ENCODE measurements around the gene YIPF2.
"Not testable (repeated sequence)": the region's sequence is repeated elsewhere in the genome, so short reads cannot be mapped to it uniquely, and the experiment has no call there.

YIPF2 gene

GRCh38 chr19:10964903-10965302 lies 36.5 kb upstream of the YIPF2 start:
- peak overlapping the region; percentile 87 for H3K4me2 ChIP-seq
- H3K36me3 ChIP-seq: peaks cover 12% of the 10 kb centered on the region; the same call in 1 of the 2 replicates
- H3K27ac ChIP-seq: peak overlapping the region; percentile 92
- peaks cover 76% of the 10 kb centered on the region for H4K20me1 ChIP-seq
- no peaks in the 10 kb centered on the region for H3K27me3 ChIP-seq
- no peak overlapping the region for H3K4me3 ChIP-seq
- TF ChIP-seq Cebpa-rat (IDR thresholded peaks at IDR 0.05): no peak
- H3K9ac ChIP-seq: 0 out of 2 replicates have a peak overlapping the region, but pooled peaks have one; percentile 38
- H3K9me3 ChIP-seq: no peaks in the 10 kb centered on the region
- peaks cover 81% of the 10 kb centered on the region for H3K4me1 ChIP-seq

- H3K9ac ChIP-seq: peak overlapping the region; percentile 100; the same call in 1 of the 2 replicates
- H4K20me1 ChIP-seq: peaks cover 66% of the 10 kb centered on the region
- no peak for TF ChIP-seq Cebpa-rat (IDR thresholded peaks at IDR 0.05)
Observed at GRCh38 chr19:10963865-10964264, 35.4 kb upstream of the YIPF2 start.

GRCh38 chr19:10962863-10963262 lies 34.4 kb upstream of the YIPF2 start:
- no peak for TF ChIP-seq Cebpa-rat (IDR thresholded peaks at IDR 0.05)
- peak overlapping the region; percentile 100 for H3K9ac ChIP-seq
- H3K4me3 ChIP-seq: peak overlapping the region; percentile 98
- H3K27ac ChIP-seq: peak overlapping the region; percentile 99
- H3K9me3 ChIP-seq: no peaks in the 10 kb centered on the region
- no peaks in the 10 kb centered on the region for H3K27me3 ChIP-seq
- peaks cover 56% of the 10 kb centered on the region for H4K20me1 ChIP-seq
- H3K4me1 ChIP-seq: peaks cover 68% of the 10 kb centered on the region
- peak overlapping the region; percentile 87 for H3K4me2 ChIP-seq
- H3K36me3 ChIP-seq: peaks cover 12% of the 10 kb centered on the region; the same call in 1 of the 2 replicates

More at GRCh38 chr19:10963865-10964264, 35.4 kb upstream of the YIPF2 start:
- peaks cover 12% of the 10 kb centered on the region; the same call in 1 of the 2 replicates for H3K36me3 ChIP-seq
- H3K4me2 ChIP-seq: peak overlapping the region; percentile 87
- peak overlapping the region; percentile 99 for H3K27ac ChIP-seq
- peaks cover 78% of the 10 kb centered on the region for H3K4me1 ChIP-seq
- H3K4me3 ChIP-seq: peak overlapping the region; percentile 98
- no peaks in the 10 kb centered on the region for H3K9me3 ChIP-seq
- H3K27me3 ChIP-seq: no peaks in the 10 kb centered on the region

- no peak for TF ChIP-seq Cebpa-rat (IDR thresholded peaks at IDR 0.05)
- H3K27ac ChIP-seq: peak overlapping the region; percentile 99
- peaks cover 12% of the 10 kb centered on the region; the same call in 1 of the 2 replicates for H3K36me3 ChIP-seq
- H3K9ac ChIP-seq: peak overlapping the region; percentile 100
- peak overlapping the region; percentile 87 for H3K4me2 ChIP-seq
- H3K9me3 ChIP-seq: no peaks in the 10 kb centered on the region
- H3K4me3 ChIP-seq: peak overlapping the region; percentile 98
- H3K4me1 ChIP-seq: peaks cover 52% of the 10 kb centered on the region
- H4K20me1 ChIP-seq: peaks cover 42% of the 10 kb centered on the region
- H3K27me3 ChIP-seq: no peaks in the 10 kb centered on the region
Observed at GRCh38 chr19:10961073-10961860, 32.8 kb upstream of the YIPF2 start.

GRCh38 chr19:10960314-10961072 lies 32.1 kb upstream of the YIPF2 start, which contains the start of gene SMARCA4:
Gene SMARCA4, plus strand, starts transcription at chr19:10961030. Its CDS starts 23,122 bp downstream, at chr19:10984152.
- Histone ChIP-seq H3K4me3 (peak within 1 kb of the TSS; percentile 98), H3K27me3 (no peaks in the 10 kb centered on the region), H3K27ac (peak within 1 kb of the TSS; percentile 99), H3K9ac (peak within 1 kb of the TSS; percentile 100), H3K36me3 (peaks cover 12% of the 10 kb centered on the region; the same call in 1 of the 2 replicates), H3K4me1 (peaks cover 45% of the 10 kb centered on the region), H4K20me1 (peaks cover 34% of the 10 kb centered on the region), H3K9me3 (no peaks in the 10 kb centered on the region), H3K4me2 (peak within 1 kb of the TSS; percentile 91)
- TF ChIP-seq Cebpa-rat (IDR thresholded peaks at IDR 0.05): no peak

GRCh38 chr19:10959277-10959968 lies 31.0 kb upstream of the YIPF2 start:
- Histone ChIP-seq H3K4me1 (peaks cover 39% of the 10 kb centered on the region), H4K20me1 (peaks cover 23% of the 10 kb centered on the region), H3K9ac (peak overlapping the region; percentile 100), H3K27ac (peak overlapping the region; percentile 99), H3K4me3 (peak overlapping the region; percentile 98), H3K4me2 (peak overlapping the region; percentile 91)
- not testable (repeated sequence) for H3K9me3 ChIP-seq, H3K36me3 ChIP-seq, H3K27me3 ChIP-seq

- Histone ChIP-seq H4K20me1 (no peaks in the 10 kb centered on the region), H3K9ac (no peak overlapping the region), H3K27ac (no peak overlapping the region), H3K4me2 (no peak overlapping the region), H3K36me3 (no peaks in the 10 kb centered on the region), H3K9me3 (no peaks in the 10 kb centered on the region), H3K4me1 (peaks cover 32% of the 10 kb centered on the region), H3K27me3 (no peaks in the 10 kb centered on the region), H3K4me3 (no peak overlapping the region)
- TF ChIP-seq Cebpa-rat (IDR thresholded peaks at IDR 0.05): no peak
Observed at GRCh38 chr19:10952809-10953208, 24.4 kb upstream of the YIPF2 start.

- H3K4me3 ChIP-seq: no peak overlapping the region
- no peak for TF ChIP-seq Cebpa-rat (IDR thresholded peaks at IDR 0.05)
- no peak overlapping the region for H3K9ac ChIP-seq
- H3K27ac ChIP-seq: no peak overlapping the region
- peaks cover 42% of the 10 kb centered on the region for H3K4me1 ChIP-seq
- no peak overlapping the region for H3K4me2 ChIP-seq
- H4K20me1 ChIP-seq: no peaks in the 10 kb centered on the region
- H3K36me3 ChIP-seq: no peaks in the 10 kb centered on the region
- H3K27me3 ChIP-seq: no peaks in the 10 kb centered on the region
- no peaks in the 10 kb centered on the region for H3K9me3 ChIP-seq
Observed at GRCh38 chr19:10946958-10947657, 18.7 kb upstream of the YIPF2 start.

GRCh38 chr19:10945264-10945663 lies 16.8 kb upstream of the YIPF2 start:
- H3K27ac ChIP-seq: no peak overlapping the region
- H3K4me1 ChIP-seq: peaks cover 51% of the 10 kb centered on the region
- H4K20me1 ChIP-seq: no peaks in the 10 kb centered on the region
- H3K36me3 ChIP-seq: no peaks in the 10 kb centered on the region
- H3K9ac ChIP-seq: no peak overlapping the region
- H3K4me2 ChIP-seq: 0 out of 2 replicates have a peak overlapping the region, but pooled peaks have one; percentile 9
- no peak for TF ChIP-seq Cebpa-rat (IDR thresholded peaks at IDR 0.05)
- H3K27me3 ChIP-seq: no peaks in the 10 kb centered on the region
- H3K4me3 ChIP-seq: no peak overlapping the region
- no peaks in the 10 kb centered on the region for H3K9me3 ChIP-seq

- H3K27ac ChIP-seq, H3K4me2 ChIP-seq, H3K9me3 ChIP-seq, H4K20me1 ChIP-seq, H3K27me3 ChIP-seq, H3K36me3 ChIP-seq, H3K9ac ChIP-seq, H3K4me3 ChIP-seq: not testable (repeated sequence)
- peaks cover 64% of the 10 kb centered on the region for H3K4me1 ChIP-seq
Observed at GRCh38 chr19:10943412-10943811, 15.0 kb upstream of the YIPF2 start.

- not testable (repeated sequence) for H3K9ac ChIP-seq, H3K9me3 ChIP-seq, H3K36me3 ChIP-seq, H4K20me1 ChIP-seq, H3K27me3 ChIP-seq, H3K27ac ChIP-seq, H3K4me3 ChIP-seq
- Histone ChIP-seq H3K4me1 (peaks cover 61% of the 10 kb centered on the region), H3K4me2 (peak overlapping the region; percentile 34)
Observed at GRCh38 chr19:10941649-10942048, 13.2 kb upstream of the YIPF2 start.

Measured in BLaER1 (cell line).